Measurements from ENCODE around the gene FBRS.
"Not testable (repeated sequence)": the region's sequence is repeated elsewhere in the genome, so short reads cannot be mapped to it uniquely, and the experiment has no call there.

The FBRS gene

DNA sequence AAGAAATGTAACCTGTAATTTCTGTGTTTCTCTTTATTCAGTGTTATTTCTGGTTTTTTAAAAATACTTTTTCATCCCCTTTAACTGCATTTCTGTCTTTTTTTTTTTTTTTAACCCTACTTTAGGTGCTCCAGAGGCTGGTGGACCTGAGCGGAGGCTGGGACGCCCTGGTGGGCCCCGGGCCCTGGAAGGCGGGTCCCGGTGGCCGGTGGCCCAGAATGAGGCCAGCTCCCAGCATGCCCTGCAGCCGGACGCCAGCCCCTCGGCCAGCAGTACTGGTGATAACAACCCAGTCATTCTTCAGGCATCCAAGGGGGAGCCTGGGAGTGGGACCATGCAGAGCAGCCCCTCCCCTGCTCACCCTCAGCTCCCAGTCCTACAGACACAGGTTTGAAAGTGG, 42.3 kb downstream of the FBRS start:
- peak; percentile 89 for DNase-seq

DNA sequence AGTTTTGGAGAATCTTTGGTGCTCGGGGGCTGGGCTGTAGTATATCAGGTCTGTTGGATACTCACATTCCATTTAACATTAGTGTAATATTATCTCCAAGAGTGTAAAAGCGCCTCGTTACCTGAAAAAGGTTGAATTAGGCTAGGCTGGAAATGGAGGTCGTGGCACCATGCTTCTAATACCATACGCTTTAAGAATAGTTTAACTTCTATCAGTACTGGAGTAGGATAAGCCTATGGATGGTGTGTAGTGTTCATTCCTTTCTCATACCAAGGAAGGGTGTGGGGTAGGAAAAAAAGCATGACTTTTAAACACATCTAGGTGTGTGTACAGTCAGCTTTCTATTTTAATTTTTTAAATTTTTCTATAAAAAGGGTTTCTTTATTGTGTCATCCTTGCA, 42.7 kb downstream of the FBRS start:
- no peak for DNase-seq

DNA sequence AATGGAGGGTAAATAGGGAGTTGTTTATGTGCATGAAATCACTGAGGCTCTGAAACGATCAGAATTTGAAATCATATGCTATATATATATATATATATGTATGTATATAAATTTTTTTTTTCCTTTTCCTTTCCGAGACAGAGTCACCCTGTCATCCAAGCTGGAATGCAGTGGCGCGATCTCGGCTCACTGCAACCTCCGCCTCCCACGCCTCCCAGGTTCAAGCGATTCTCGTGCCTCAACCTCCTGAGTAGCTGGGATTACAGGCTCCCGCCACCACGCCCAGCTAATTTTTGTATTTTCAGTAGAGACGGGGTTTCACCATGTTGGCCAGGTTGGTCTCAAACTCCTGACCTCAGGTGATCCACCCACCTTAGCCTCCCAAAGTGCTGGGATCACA, 44.8 kb downstream of the FBRS start:
- not testable (repeated sequence) for DNase-seq

DNA sequence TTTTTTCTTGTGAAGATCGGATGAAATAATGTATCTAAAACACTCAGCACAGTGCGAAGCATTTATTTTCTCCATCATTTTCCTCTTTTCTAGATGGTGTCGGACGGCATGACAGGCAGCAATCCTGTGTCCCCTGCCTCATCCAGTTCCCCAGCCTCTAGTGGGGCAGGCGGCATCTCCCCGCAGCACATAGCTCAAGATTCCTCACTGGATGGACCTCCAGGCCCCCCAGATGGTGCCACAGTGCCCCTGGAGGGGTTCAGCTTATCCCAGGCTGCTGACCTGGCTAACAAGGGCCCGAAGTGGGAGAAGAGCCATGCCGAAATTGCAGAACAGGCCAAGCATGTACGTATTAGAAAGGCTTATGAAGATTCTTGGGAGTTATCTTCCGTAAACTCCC, 45.7 kb downstream of the FBRS start:
- no peak for DNase-seq

DNA sequence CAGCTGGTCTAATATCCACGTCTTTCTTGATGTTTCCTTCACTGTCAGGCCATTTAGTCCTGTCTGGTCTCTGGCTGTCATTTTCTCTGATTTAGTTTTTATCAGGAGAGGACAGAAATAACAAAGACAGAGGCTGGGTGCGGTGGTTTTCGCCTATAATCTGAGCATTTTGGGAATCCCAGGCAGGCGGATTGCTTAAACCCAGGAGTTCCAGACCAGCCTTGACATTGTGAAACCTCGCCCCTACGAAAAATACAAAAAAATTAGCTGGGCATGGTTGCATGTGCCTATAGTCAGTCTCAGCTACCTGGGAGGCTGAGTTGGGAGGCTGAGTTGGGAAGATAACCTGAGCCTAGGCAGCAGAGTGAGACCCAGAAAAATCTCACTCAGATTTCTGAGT, 47.8 kb downstream of the FBRS start:
- DNase-seq: no peak

DNA sequence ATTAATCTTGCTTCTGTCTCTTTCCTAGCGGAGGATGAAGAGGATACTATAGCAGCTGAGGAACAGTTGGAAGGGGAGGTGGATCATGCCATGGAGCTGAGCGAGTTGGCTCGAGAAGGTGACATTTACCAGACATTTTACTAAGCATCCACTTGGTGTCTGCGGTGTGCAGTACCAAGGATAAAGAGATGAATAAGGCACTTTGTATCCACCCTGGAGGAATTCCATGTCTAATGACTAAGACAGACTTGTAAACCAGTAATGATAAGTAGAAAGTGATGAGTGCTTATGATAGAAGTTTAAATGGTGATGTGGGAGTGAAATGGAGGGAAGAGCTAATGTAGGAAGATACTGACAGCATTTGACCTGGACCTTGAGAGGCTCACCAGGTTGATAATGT, 52.7 kb downstream of the FBRS start:
- no peak for DNase-seq

DNA sequence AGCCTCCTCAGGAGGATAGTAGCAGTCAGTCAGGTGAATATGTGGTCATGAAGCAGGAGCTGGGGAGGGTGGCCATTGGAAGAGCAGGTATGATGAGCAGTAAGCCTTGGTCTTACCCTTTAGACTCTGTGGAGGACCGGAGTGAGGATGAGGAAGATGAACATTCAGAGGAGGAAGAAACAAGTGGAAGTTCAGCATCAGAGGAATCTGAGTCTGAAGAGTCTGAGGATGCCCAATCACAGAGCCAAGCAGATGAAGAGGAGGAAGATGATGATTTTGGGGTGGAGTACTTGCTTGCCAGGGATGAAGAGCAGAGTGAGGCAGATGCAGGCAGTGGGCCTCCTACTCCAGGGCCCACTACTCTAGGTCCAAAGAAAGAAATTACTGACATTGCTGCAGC, 53.5 kb downstream of the FBRS start:
- DNase-seq: no peak

DNA sequence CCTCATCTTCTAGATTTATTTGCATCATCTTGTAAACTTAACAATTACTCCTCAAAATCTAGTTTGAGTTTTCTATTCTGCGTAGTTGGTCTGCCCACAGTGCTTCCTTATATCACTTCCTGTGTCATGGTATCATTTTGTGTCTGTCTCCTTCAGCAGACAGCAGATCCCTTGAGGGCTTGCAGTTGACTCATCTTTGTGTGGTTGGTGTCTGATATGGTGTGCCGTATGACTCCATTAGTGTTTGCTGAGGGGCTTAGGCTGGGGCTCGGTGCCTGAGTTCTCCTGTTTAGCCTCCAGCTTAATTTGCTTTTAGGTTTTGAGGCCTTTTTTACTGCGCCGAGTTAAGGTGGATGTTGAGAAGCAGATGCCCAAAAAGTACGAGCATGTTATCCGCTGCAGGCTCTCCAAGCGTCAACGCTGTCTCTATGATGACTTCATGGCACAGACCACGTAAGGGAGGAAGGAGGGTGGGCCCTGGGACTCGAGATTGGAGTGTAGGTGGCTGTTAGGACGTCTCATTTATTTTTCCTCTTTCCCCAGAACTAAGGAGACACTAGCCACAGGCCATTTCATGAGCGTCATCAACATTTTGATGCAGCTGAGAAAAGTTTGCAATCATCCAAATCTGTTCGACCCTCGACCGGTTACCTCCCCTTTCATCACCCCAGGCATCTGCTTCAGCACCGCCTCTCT, 57.7 kb downstream of the FBRS start:
- DNase-seq: peak; percentile 85

DNA sequence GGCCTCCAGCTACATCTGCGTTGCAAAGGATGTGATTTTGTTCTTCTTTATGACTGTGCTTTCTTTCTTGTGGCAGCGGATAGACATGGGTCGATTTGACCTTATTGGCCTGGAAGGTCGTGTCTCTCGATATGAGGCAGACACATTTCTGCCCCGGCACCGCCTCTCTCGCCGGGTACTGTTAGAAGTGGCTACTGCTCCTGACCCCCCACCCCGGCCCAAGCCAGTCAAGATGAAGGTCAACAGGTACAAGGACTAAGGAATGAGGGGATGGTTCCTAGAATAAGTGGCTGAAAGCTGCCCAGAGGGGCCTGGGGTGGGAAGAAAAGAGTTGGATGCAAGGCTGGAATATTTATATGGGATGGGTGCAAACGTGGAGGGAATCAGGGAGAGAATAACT, 61.9 kb downstream of the FBRS start:
- no peak for DNase-seq

All from islet precursor cell (in vitro differentiated cells).